SK-N-SH (cell line): ENCODE results near the gene SUFU. TPM values are rescaled to one million over a fixed set of nuclear protein-coding genes. Genes with fewer than 3 reads are reported as not detected.

Experiments used
- CTCF ChIA-PET: fragments of 300-600, 350-600 bp; formaldehyde crosslinking; extraction: SDS; loops from one replicate; lab custom pipeline; 2021; lab: Yijun Ruan, JAX
- POLR2A ChIA-PET: fragments of 350-600 bp; sonication (Branson Sonifier 250); formaldehyde crosslinking; extraction: SDS; loops from one replicate; lab custom pipeline; 2020; ENCODE audit warnings: antibody characterized with exemption, inconsistent platforms; lab: Yijun Ruan, JAX
- DNase-seq: peaks from one replicate; pipeline ENCODE4 v3.0.0; 2012
- H2AFZ ChIP-seq: fragments of 200-600 bp; sonication (generic); 2 replicates; pipeline ENCODE4 v1.8.1; 2016; ENCODE audit warnings: antibody characterized with exemption, mild to moderate bottlenecking, low read depth
- H3F3A ChIP-seq: fragments of 200-600 bp; sonication (generic); replicated peaks from 2 replicates; pipeline ENCODE3; 2016; ENCODE audit warnings: antibody characterized with exemption, mild to moderate bottlenecking; ENCODE audit not compliant: insufficient read depth
- H3K27ac ChIP-seq, 2 experiments: fragments of 200-500 bp in 1 of 2; fragments of 200-600 bp in 1 of 2; sonication (Bioruptor generic) in 1 of 2; sonication (generic), shearing (Covaris generic) in 1 of 2; 2 replicates each; pipeline versions ENCODE4 v1.5.1 to v1.6.1; 2014 to 2016; ENCODE audit warnings: low read depth in 2 of 2, inconsistent platforms in 1 of 2, low read length in 1 of 2, mild to moderate bottlenecking in 1 of 2, mixed read lengths in 1 of 2
- H3K27me3 ChIP-seq: fragments of 200-600 bp; sonication (generic), shearing (Covaris generic); 2 replicates; pipeline ENCODE4 v1.6.1; 2016; ENCODE audit warnings: mixed run types; ENCODE audit not compliant: insufficient read depth
- H3K36me3 ChIP-seq, 2 experiments: fragments of 200-500 bp in 1 of 2; fragments of 200-600 bp in 1 of 2; sonication (Bioruptor generic) in 1 of 2; sonication (generic) in 1 of 2; replicated peaks in 1 of 2; 2 replicates each; pipeline versions ENCODE3 to v1.5.1; 2014 to 2016; ENCODE audit warnings: low read length in 1 of 2, mild to moderate bottlenecking in 1 of 2; ENCODE audit not compliant: insufficient read depth in 2 of 2, control insufficient read depth in 1 of 2
- H3K4me1 ChIP-seq, 2 experiments: fragments of 200-500 bp in 1 of 2; fragments of 200-600 bp in 1 of 2; sonication (Bioruptor generic) in 1 of 2; sonication (generic), shearing (Covaris generic) in 1 of 2; 2 replicates each; pipeline versions ENCODE4 v1.5.1 to v1.6.1; 2014 to 2016; ENCODE audit warnings: low read depth in 1 of 2, low read length in 1 of 2, mixed run types in 1 of 2; ENCODE audit not compliant: insufficient read depth in 2 of 2, control insufficient read depth in 1 of 2
- H3K4me2 ChIP-seq: fragments of 200-600 bp; sonication (generic), shearing (Covaris generic); 2 replicates; pipeline ENCODE4 v1.6.1; 2017; ENCODE audit warnings: mixed run types
- H3K4me3 ChIP-seq, 2 experiments: fragments of 200-500 bp in 1 of 2; fragments of 200-600 bp in 1 of 2; sonication (Bioruptor generic) in 1 of 2; sonication (generic), shearing (Covaris generic) in 1 of 2; 2 replicates each; pipeline versions ENCODE4 v1.5.1 to v1.8.1; 2014 to 2016; ENCODE audit warnings: low read depth in 2 of 2, inconsistent platforms in 1 of 2, low read length in 1 of 2, mild to moderate bottlenecking in 1 of 2, mixed read lengths in 1 of 2, moderate library complexity in 1 of 2
- H3K79me2 ChIP-seq: fragments of 200-600 bp; sonication (generic); 2 replicates; pipeline ENCODE4 v1.8.1; 2017; ENCODE audit warnings: mild to moderate bottlenecking; ENCODE audit not compliant: insufficient read depth
- H3K9ac ChIP-seq: fragments of 200-600 bp; sonication (generic); 2 replicates; pipeline ENCODE4 v1.6.1; 2017; ENCODE audit warnings: mixed run types
- H3K9me2 ChIP-seq: fragments of 200-600 bp; sonication (generic); 2 replicates; pipeline ENCODE4 v1.6.1; 2017; ENCODE audit warnings: mixed run types
- H3K9me3 ChIP-seq: fragments of 200-600 bp; sonication (generic); 2 replicates; pipeline ENCODE4 v1.6.1; 2017; ENCODE audit warnings: mixed run types, mild to moderate bottlenecking, moderate library complexity
- H4K20me1 ChIP-seq: fragments of 200-600 bp; sonication (generic); 2 replicates; pipeline ENCODE4 v1.6.1; 2017; ENCODE audit warnings: mild to moderate bottlenecking, mixed run types; ENCODE audit not compliant: insufficient read depth
- EP300 ChIP-seq, 2 experiments: IDR thresholded peaks; 2 replicates each; pipeline versions ENCODE4 v1.4.0 to v1.6.1; 2012; ENCODE audit warnings: borderline replicate concordance in 1 of 2, low read depth in 1 of 2, low read length in 1 of 2
- FOXJ3 ChIP-seq: sonication (generic); formaldehyde crosslinking; IDR thresholded peaks from 2 replicates; pipeline ENCODE4 v1.5.1; 2020; ENCODE audit warnings: mild to moderate bottlenecking, missing genetic modification reagents
- GABPA ChIP-seq: IDR thresholded peaks from 2 replicates; pipeline ENCODE4 v1.4.0; 2012; ENCODE audit warnings: low read depth, mild to moderate bottlenecking
- POLR2AphosphoS5 ChIP-seq: IDR thresholded peaks from 2 replicates; pipeline ENCODE4 v1.6.1; 2012; ENCODE audit warnings: low read depth, low read length
- RCOR1 ChIP-seq: fragments of 150-350 bp; IDR thresholded peaks from 2 replicates; pipeline ENCODE4 v1.6.1; 2017; ENCODE audit warnings: antibody characterized with exemption, low read length
- RFX5 ChIP-seq: IDR thresholded peaks from 2 replicates; pipeline ENCODE4 v1.6.1; 2012; ENCODE audit warnings: mild to moderate bottlenecking, improper control_type of control experiment, low read length
- SIN3A ChIP-seq: IDR thresholded peaks from 2 replicates; pipeline ENCODE4 v1.6.1; 2012; ENCODE audit warnings: low read depth, mild to moderate bottlenecking, low read length, moderate library complexity, borderline replicate concordance
- TEAD4 ChIP-seq: IDR thresholded peaks from 2 replicates; pipeline ENCODE4 v1.4.0; 2012; ENCODE audit warnings: mild to moderate bottlenecking, borderline replicate concordance; ENCODE audit not compliant: insufficient read depth
- YY1 ChIP-seq: IDR thresholded peaks from 2 replicates; pipeline ENCODE4 v1.4.0; 2012; ENCODE audit warnings: low read depth, mild to moderate bottlenecking
- WGBS: methylation state at CpG from one replicate; pipeline ENCODE4 v1.1.6; 2017; ENCODE audit warnings: low lambda C conversion rate; 5-methylcytosine and 5-hydroxymethylcytosine counted together
- polyA plus RNA-seq, 3 experiments: library from polyadenylated mRNA; depleted of rRNA; stranded (reverse); fragments of >200 nt; gene quantifications; 2 replicates each; pipeline ENCODE4 v1.2.3, GENCODE V29; 2012
- TF ChIP-seq, protein P1 (sequence below): IDR thresholded peaks from 2 replicates; pipeline ENCODE4; 2012
- TF ChIP-seq, protein P2 (sequence below): IDR thresholded peaks from 2 replicates; pipeline ENCODE4 v1.4.0; 2012; ENCODE audit warnings: low read depth, borderline replicate concordance
- TF ChIP-seq, protein P3 (sequence below): IDR thresholded peaks from 2 replicates; pipeline ENCODE4 v1.4.0; 2012; ENCODE audit warnings: low read depth

The SUFU gene
- polyA plus RNA-seq, 1 of the 3 experiments (the other 2 are of a cell fraction) = 5.7 TPM

DNA sequence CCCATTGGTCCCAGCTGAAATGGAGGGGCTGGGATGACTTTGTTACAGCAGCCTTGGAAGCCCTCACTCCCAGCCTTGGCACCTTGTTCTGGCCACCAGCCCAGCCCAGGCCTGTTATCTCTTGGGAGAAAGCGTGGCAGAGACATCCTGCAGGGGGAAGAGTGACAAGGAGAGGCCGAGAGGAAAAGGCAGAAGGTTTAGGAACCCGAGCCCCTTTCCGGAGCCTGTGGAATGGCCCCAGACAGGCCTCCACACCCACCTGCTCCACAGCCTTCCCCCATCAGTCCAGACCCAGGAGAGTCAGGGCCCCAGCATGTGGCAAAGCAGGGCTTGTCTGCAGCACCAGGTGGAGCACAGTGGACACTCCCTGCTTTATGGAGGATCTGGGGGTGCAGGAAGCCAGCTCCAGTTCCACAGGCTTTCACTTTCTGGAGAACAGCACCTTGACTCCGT lies 116.4 kb downstream of the SUFU start:
- no peak overlapping the region for H3K4me3 ChIP-seq
- H4K20me1 ChIP-seq = no peaks in the 10 kb centered on the region
- H3K27me3 ChIP-seq = no peaks in the 10 kb centered on the region
- H3K27ac ChIP-seq = peak overlapping the region in 1 of 2 experiments; percentile 66; a peak in 1 of 4 replicates
- TF ChIP-seq, protein P1, sequence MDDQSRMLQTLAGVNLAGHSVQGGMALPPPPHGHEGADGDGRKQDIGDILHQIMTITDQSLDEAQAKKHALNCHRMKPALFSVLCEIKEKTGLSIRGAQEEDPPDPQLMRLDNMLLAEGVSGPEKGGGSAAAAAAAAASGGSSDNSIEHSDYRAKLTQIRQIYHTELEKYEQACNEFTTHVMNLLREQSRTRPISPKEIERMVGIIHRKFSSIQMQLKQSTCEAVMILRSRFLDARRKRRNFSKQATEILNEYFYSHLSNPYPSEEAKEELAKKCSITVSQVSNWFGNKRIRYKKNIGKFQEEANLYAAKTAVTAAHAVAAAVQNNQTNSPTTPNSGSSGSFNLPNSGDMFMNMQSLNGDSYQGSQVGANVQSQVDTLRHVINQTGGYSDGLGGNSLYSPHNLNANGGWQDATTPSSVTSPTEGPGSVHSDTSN = no peak
- no peak for TF ChIP-seq TEAD4
- H3K79me2 ChIP-seq = no peaks in the 10 kb centered on the region
- H3K36me3 ChIP-seq = peaks cover 5 to 16% of the 10 kb centered on the region in 2 experiments
- H2AFZ ChIP-seq = no peak overlapping the region
- H3K9me2 ChIP-seq = no peaks in the 10 kb centered on the region
- no peak overlapping the region for H3K9ac ChIP-seq
- POLR2A ChIA-PET = interaction anchor here (1.5 kb wide), 1 partner anchor 22 kb away, joined by 5 read pairs; no protein-coding TSS in a partner anchor
- WGBS = 60% methylated on average over 2 of the region's 5 CpGs
- CTCF ChIA-PET = interaction anchor here (1.1 to 2.2 kb wide), 5 partner anchors 23 to 55 kb away, joined by 4 to 7 read pairs (median 5); partner anchors contain the start of gene TRIM8
- H3K9me3 ChIP-seq = no peaks in the 10 kb centered on the region
- H3K4me2 ChIP-seq = no peak overlapping the region
- no peak for DNase-seq
- no peaks in the 10 kb centered on the region for H3F3A ChIP-seq
- H3K4me1 ChIP-seq = peaks cover 0 to 70% of the 10 kb centered on the region in 2 experiments; a peak in 1 of 4 replicates

DNA sequence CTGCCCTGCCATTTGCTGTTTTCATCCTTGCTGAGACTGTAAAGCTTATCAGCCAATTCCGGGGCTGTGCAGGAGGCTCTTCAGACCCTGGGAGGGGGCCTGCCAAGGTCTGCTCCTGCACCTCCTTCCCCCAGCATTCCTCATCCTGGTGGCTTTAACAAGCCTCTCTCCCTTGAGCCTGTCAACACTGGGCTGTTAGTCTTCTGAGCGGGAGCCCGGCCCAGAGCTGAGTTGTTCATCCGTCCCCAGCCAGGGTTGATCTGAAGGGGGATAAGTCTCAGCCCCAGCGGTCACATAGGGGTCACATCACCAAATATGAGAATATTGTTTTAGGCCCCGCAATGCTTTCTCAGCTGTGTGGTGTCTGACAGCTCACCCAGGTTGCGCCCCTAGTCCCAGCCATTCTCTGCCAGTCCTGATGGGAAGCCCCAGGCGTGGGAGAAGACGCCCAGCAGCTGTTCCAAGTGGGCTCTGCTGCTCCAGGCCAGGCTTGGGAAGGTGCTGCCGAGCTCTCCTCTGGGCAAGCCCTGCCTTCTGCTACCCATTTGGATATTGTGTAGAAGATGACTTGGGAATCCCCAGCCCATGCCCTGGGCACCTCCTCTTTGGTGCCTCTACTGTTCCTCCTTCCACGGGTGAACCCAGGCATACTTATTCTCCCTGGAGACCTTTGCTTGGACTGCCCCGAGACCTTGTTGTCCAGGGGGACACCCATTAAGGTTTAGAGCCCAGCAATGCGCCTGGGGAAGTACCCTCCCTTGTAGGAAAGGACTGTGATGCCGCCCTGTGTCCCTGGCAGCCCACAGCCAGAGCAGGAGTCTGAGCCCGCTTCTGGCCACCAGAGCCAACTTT lies 117.0 kb downstream of the SUFU start:
- no peaks in the 10 kb centered on the region for H3K79me2 ChIP-seq
- H3K4me3 ChIP-seq = no peak overlapping the region
- no peak overlapping the region for H3K9ac ChIP-seq
- no peaks in the 10 kb centered on the region for H3F3A ChIP-seq
- CTCF ChIA-PET = interaction anchor here (1.1 to 1.2 kb wide), 2 partner anchors 24 to 49 kb away, joined by 5 to 6 read pairs; partner anchors contain the start of gene TRIM8
- peaks cover 5 to 16% of the 10 kb centered on the region in 2 experiments for H3K36me3 ChIP-seq
- H3K9me2 ChIP-seq = no peaks in the 10 kb centered on the region
- H2AFZ ChIP-seq = no peak overlapping the region
- 91% methylated on average over 13 of the region's 15 CpGs for WGBS
- no peaks in the 10 kb centered on the region for H3K9me3 ChIP-seq
- no peak for DNase-seq
- no peaks in the 10 kb centered on the region for H4K20me1 ChIP-seq
- H3K4me2 ChIP-seq = no peak overlapping the region
- peak overlapping the region in 1 of 2 experiments; percentile 66; a peak in 1 of 4 replicates for H3K27ac ChIP-seq
- no peaks in the 10 kb centered on the region for H3K27me3 ChIP-seq
- peaks cover 0 to 70% of the 10 kb centered on the region in 2 experiments; a peak in 1 of 4 replicates for H3K4me1 ChIP-seq
- no peak for TF ChIP-seq YY1
- POLR2A ChIA-PET = interaction anchor here (1.5 kb wide), 1 partner anchor 21 kb away, joined by 5 read pairs; no protein-coding TSS in a partner anchor

DNA sequence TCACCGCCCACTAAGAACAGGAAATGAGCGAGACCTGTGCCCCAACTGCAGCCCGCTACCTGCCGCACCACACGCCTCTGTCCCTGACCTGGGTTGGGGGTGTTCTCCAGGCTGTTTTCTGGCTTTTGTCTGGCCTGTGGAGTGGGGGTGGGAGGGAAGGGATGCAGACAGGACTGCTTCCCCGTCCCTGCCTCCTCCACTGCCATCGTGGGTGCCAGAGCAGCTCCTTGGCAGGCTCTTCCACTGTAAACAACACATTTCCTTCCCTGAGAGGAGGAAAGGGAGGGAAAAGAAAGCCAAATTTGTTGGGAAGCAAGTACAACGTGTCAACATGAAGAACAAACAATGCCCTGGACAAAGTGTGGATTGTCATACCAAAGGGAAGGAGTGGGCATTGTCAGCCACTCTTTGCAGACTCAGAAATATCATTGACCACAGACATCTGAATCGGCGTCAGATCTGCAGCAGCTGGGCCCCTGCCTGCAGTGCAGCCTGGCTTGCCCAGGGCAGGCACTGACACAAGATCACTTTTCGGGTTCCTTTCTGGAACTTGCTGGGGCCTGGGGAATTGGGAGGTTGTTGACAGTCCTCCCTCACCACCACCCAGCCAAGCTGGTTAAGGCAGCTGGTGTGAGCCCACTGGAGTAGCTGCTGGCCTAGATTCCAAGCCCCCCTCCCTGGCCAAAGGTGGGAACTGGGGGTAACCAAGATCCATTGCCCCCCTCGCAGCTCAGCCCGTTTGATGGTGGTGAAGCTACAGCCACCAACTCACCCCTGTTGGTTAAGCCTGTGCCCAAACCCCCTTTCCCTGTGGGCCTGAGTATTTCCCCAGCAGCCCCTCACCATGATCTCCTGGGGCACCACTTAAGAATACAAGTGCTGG lies 117.9 kb downstream of the SUFU start:
- H3K4me3 ChIP-seq = no peak overlapping the region
- peak overlapping the region in 1 of 2 experiments; percentile 66; a peak in 2 of 4 replicates for H3K27ac ChIP-seq
- WGBS = 84% methylated on average over 10 of the region's 13 CpGs
- no peaks in the 10 kb centered on the region for H3K9me2 ChIP-seq
- no peaks in the 10 kb centered on the region for H3K27me3 ChIP-seq
- no peaks in the 10 kb centered on the region for H3K79me2 ChIP-seq
- no peak for DNase-seq
- H3K9me3 ChIP-seq = no peaks in the 10 kb centered on the region
- no peaks in the 10 kb centered on the region for H4K20me1 ChIP-seq
- ChIA-PET CTCF (no interaction called here), POLR2A (no interaction called here)
- H3K9ac ChIP-seq = no peak overlapping the region
- H3F3A ChIP-seq = no peaks in the 10 kb centered on the region
- H3K4me1 ChIP-seq = peaks cover 0 to 70% of the 10 kb centered on the region in 2 experiments; a peak in 2 of 4 replicates
- H3K36me3 ChIP-seq = peaks cover 5 to 14% of the 10 kb centered on the region in 2 experiments
- H2AFZ ChIP-seq = no peak overlapping the region
- no peak overlapping the region for H3K4me2 ChIP-seq
- TF ChIP-seq POLR2AphosphoS5 (no peak), GABPA (no peak), SIN3A (no peak), RCOR1 (no peak), YY1 (no peak), RFX5 (no peak), EP300 (IDR thresholded peaks at IDR 0.05; ENCODE audit: borderline replicate concordance in 1 of 2, low read depth in 1 of 2, low read length in 1 of 2) (no peak), FOXJ3 (CRISPR knock-in tag) (no peak)
- TF ChIP-seq, protein P2, sequence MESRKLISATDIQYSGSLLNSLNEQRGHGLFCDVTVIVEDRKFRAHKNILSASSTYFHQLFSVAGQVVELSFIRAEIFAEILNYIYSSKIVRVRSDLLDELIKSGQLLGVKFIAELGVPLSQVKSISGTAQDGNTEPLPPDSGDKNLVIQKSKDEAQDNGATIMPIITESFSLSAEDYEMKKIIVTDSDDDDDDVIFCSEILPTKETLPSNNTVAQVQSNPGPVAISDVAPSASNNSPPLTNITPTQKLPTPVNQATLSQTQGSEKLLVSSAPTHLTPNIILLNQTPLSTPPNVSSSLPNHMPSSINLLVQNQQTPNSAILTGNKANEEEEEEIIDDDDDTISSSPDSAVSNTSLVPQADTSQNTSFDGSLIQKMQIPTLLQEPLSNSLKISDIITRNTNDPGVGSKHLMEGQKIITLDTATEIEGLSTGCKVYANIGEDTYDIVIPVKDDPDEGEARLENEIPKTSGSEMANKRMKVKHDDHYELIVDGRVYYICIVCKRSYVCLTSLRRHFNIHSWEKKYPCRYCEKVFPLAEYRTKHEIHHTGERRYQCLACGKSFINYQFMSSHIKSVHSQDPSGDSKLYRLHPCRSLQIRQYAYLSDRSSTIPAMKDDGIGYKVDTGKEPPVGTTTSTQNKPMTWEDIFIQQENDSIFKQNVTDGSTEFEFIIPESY = no peak
- TF ChIP-seq, protein P3, sequence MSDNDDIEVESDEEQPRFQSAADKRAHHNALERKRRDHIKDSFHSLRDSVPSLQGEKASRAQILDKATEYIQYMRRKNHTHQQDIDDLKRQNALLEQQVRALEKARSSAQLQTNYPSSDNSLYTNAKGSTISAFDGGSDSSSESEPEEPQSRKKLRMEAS = no peak
